Epidermal melanocyte (primary cell): ENCODE measurements around the gene ZNF697.
"Not testable (repeated sequence)": the region's sequence is repeated elsewhere in the genome, so short reads cannot be mapped to it uniquely, and the experiment has no call there.

ENCODE experiments used
- DNase-seq: peaks from one replicate; pipeline ENCODE4 v3.0.0; 2011; ENCODE audit warnings: low spot score; ENCODE audit not compliant: insufficient read length

The ZNF697 gene

DNA sequence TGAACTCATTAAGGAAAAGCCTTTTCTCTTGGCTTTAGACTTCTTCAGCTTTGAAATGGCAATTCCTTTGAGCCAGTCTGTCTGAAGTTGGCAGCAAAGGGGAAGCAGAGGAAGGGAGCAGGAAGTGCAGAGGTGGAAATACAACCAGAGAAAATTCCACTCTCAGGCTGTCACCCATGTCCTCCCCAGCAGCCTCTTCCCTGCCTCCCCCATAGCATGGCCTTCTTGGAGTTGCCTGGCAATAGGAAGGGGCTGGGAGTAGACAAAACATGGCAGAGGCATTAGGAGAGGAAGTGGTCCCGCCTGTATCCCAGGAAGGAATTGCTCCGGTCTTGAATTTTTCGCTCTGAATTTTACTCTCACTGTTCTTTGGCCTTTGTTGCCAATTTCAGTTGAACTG is 44.8 kb downstream of the ZNF697 start:
- DNase-seq: not testable (repeated sequence)

DNA sequence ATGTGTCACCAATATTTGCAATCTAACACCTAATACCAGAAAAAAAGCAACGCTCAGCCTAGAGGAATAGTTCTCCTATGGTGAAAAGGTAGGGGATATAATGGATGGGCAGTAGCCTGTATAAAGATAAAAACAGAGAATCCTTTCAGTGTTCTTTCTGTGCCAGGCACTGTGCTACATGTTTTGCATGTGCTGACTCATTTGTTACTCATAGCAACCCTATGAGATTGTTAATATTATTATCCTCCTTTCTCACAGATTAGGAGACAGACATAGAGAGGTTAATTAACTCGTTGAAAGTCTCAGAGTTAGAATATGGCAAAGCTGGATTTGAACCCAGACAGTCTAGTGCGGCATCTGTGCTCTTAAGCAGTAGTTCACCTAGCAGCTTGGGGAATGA is 45.3 kb downstream of the ZNF697 start:
- not testable (repeated sequence) for DNase-seq

DNA sequence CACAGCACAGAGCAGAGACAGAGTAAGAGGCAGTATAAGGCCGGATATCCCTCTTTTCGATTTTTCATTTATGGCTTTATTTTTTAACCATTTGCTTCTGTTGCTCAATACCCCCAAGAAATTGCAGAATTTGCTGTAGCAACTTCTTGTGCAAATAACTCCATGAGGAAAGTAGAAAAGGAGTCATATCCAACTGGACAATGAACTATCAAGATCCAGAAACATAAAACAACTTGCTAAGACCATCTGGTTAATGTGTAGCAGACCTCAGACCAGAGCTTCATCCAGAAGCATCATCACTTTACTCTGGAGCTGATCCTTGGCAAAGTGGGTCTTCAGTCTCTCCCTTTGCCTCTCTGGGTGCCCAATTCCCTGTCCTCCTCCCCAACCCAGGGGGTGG is 45.9 kb downstream of the ZNF697 start:
- DNase-seq: no peak

DNA sequence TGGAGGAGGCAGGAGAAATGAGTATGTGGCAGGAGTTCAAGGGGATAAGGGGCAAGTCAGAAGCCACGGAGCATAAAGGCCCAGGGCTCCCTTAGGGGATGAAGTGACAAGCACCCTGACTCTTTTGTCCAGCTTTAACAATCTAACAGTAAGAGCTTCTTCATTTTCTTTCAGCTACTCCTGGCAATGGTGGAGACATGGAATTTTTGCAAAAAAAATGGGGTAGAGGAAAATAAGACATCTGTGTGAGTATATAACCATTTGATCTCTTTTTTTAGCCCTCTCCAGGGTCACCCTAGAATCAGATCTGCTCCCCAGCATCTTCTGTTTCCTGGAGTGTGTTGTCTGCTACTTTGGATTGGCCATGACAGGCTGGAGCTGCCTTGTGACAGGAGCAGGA is 47.1 kb downstream of the ZNF697 start:
- DNase-seq: no peak

DNA sequence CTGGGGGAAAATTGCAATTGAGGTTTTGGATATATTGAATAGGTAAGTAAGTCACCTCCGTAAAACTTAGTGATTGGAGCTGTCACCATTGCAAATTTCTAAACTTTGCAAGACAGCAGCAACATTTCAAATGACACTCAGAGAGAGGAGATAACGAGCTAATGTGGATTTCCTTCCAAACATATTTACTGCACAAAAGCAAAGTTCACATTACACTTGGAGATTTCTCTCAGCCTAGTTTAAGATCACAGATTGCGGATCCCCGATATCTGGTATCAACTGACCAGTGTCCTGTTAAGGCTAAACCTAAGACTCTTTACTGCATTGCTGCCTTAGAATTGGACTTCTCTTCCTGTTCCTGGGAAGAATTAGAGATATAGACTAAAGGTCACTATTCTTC is 47.5 kb downstream of the ZNF697 start:
- DNase-seq: no peak

DNA sequence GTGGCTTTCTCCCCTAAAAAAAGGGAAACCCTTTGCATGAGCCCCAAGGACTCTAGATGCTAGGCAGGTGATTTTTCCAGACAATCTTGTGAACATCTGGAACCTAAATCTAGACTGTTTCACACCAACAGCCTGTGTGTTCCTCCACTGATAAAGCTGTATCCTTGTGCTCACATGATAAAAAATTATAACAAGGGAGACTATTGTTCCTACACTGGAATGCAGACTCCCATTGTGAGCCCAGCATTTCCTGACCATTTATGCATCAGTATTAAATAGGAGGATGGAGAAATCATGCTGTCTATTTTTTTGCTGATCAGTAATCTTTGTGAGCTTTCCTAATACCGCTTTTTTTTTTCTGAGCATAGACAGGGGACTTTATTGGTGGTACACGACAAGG is 52.5 kb downstream of the ZNF697 start:
- peak; percentile 37 for DNase-seq

DNA sequence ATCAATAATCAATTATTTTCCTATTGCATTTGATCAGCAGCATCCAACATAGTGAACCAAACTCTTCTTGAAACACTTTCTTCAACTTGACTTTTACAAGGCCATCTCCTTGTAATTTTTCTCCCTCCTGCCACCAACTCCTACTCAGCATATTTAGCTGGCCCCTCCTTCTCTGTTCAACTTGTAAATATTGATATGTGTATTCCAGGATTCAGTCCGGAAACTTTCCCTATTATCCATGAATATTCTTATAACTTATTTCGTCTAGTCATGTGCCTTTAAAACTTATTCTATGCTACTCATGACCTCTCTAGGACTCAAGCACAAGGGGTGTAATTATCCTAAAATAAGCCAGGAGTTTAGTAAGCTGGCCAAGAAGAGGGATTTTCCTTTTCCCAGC is 52.9 kb downstream of the ZNF697 start:
- no peak for DNase-seq

DNA sequence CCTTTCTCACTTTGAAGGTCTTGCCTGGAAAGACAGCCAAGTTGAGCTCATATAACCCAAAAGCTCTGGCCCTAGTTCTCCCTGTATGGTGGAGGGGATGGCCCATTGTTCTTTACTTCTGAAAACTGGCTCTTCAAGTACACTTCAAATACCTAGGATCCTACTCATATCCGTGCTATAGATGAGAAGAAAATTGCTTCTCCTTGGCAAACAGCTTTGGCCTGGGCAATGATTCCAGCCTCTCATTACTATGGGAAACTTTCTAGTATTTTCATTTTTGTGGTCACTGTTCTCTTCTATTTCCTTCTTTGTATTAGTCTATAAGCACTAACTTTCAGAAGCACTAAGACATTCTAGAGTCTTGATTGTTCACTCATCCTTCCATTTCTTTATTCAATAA is 53.7 kb downstream of the ZNF697 start:
- no peak for DNase-seq

DNA sequence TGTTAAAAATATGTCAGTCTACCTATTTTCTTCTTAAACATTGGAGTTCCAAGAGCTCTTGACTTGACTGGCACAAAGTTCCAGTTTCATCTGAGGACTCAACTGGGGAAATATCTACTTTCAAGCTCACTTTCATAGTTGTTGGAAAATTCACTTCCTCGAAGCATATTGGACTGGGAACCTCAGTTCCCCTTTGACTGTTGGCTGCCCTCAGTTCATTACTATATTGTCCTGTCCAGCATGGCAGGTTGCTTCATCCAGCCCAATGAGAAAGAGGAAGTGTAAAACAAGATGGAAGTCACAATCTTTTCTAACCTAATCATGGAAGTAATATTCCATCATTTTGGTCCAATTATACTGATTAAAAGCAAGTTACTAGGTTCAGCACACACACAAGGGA is 54.3 kb downstream of the ZNF697 start:
- DNase-seq: no peak

DNA sequence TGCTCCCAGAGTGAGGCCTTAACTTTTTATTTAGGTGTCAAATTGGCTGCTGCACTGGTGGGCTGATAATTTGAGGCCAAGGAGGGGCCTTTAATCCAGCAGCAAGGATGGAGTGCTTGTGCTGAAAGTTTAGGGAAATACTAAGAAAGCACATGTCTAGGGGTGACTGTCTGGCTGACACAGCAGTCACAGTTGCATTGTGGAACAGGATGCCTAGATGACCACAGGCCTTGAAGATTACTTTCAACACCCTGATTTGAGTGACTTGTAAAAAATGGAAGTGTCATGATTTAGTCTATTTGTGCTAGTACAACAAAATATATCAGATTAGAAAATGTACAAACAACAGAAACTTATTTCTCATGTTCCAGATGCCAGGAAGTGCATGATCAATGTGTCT is 57.7 kb downstream of the ZNF697 start:
- no peak for DNase-seq

DNA sequence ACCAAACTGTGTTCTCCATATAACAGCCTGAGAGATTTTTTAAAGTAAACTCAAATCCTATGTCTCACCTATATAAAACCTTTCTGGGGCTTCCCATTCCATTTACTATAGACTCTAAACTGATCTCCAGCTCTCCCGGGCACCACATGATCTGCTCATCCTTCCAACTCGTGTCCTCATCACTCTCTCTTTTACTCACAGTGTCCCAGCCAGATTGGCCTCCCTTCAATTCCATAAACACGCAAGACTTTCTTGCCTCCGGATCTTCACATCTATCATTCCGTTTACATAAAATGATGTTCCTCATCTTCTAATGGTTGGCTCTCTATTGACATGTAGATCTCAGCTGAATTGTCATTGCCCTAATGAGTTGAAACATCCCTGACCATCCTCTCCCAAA is 59.4 kb downstream of the ZNF697 start:
- DNase-seq: no peak

DNA sequence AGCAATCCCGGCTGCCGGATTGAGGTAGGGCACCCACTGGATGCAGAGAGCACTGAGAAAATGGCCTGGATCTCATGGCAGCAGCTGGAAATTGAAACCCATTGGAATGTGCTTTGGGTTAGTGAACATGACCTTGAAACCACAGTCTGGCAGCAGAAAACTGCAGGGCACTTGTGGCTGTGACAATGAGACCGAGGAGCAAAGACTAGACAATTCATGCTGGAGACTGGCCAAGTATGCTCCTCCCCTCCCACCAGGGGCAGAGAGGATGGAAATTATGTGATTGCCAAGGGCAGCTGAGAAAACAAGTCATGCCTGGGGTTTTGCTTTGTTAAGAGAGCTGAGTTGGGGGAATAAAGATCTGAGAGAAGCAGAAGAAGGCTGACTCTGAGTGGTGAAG is 60.7 kb downstream of the ZNF697 start:
- DNase-seq: peak; percentile 34

DNA sequence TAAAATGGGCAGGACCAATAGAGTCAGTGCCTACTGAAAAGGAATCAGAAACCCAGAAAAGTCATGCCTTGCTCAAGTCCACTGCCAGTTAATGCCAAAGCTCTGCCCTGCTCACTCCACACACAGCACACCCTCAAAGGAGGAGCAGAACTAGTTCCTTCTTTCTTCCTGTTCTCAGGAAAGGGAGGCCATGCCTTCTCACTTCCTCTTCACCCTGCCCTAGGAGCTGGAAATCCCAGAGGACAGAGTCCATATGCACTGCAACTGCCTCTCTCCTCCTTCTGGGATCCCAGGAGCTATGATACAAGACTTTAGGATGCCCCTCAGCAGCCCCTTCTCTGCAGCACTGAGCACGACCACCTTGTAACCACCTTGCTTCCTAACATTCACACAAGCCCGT is 62.3 kb downstream of the ZNF697 start:
- DNase-seq: not testable (repeated sequence)

DNA sequence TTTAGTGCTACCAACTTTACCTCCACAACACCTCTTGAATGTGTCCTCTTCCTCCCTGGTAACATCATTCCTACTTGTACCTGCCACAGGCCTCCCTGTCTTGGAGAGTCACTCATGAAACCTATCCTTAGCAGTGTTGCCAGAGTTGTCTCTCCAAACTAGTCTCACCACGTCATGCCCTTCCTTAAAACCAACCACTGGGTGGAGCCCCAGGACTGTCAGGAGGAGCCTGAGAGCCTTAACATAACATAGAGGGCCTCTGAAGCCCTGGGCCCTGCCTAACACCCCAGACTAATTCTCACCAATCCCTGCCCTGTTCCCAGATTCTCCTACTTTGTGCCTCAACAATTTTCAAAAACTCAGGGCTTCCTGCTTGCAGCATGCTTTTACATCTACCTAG is 65.3 kb downstream of the ZNF697 start:
- DNase-seq: peak; percentile 36

DNA sequence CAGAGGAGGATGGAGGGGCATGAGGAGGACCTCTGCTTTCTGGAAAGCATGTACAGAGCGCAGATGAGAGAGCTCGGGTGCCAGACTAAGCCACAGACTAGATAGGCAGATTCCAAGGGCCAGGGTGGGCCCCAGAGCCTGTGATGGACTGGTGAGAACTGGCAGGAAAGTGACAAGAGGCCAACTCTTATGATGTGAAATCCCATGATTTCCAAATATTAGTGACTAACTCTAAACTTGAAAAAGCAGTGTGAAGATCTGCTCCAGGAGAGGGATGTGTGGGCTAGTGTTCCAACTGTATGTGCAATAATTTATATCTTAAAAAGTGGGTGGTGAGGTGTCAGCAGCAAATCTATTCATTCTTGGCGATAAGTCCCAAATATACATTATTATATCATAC is 67.0 kb downstream of the ZNF697 start:
- not testable (repeated sequence) for DNase-seq

DNA sequence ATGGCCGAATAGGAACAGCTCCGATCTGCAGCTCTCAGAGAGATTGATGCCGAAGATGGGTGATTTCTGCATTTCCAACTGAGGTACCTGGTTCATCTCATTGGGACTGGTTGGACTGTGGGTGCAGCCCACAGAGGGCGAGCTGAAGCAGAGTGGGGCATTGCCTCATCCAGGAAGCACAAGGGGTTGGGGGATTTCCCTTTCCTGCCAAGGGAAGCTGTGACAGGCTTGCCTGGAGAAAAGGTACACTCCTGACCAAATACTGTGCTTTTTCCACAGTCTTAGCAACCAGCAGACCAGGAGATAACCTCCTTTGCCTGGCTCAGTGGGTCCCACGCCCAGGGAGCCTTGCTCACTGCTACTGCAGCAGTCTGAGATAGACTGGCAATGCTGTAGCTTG is 74.2 kb downstream of the ZNF697 start:
- DNase-seq: no peak

DNA sequence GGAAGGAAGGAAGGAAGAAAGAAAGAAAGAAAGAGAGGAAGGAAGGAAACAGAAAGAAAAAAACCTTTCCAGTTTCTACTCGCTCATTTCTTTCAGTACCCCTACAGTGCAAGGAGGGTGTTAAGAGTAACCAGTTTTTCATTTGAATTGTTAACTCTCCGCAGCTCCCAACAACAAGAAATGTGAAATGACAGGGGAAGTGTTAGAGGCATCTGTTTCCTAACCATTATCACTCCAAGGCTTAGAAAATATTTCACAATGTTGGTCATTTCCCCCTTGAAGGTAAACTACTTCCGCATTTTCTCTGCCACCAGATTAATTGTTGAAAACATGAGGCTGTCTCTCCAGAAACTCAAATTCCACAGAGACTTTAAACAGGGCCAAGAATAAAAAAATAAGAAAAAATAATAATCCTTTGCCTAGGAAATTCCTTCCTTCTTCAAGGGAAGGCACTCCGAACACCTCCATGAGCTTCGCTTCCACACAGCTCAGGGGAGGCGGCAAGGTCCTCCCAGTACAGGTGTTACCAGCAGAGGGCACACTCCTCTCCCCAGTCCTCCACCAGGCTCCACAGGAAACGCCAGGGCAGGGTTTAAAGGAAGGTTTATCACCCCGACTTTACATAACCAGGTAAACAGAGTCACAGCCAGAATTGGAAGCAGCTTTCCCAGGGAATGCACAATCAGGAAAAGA is 78.0 kb downstream of the ZNF697 start:
- not testable (repeated sequence) for DNase-seq
